ENCODE data around the gene DPF1.

DNA sequence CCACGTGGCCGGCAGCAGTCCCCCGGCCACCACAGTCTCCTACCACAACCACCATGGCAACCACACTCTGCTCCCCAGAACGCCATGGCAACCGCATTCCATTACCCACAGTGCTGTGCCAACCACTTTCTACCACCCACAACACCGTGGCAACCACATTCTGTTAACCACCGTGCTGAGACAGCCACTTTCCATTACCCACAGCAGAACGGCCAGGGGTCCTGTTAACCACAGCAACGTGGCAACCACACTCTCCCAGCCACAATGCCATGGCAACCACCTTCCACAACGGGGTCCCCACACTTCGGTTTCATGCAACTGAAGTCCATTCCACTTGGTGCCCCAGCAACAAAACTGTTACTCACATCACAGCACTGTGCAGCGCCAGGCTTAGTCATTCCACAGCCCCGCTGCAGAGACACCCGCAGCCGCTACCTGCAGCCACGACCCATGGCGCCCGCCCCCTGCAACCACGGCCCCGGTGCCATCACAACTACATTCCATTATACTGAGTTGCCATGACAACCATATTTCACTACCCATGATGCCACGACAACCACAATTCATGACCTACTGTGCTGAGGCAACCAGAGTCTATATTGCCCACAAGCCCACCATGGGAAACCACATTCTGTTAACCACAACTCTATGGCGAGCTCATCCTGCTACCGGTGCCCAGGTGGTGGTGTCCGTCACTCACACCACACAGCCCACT, 10.0 kb downstream of the DPF1 start:
- TF ChIP-seq, protein P1, sequence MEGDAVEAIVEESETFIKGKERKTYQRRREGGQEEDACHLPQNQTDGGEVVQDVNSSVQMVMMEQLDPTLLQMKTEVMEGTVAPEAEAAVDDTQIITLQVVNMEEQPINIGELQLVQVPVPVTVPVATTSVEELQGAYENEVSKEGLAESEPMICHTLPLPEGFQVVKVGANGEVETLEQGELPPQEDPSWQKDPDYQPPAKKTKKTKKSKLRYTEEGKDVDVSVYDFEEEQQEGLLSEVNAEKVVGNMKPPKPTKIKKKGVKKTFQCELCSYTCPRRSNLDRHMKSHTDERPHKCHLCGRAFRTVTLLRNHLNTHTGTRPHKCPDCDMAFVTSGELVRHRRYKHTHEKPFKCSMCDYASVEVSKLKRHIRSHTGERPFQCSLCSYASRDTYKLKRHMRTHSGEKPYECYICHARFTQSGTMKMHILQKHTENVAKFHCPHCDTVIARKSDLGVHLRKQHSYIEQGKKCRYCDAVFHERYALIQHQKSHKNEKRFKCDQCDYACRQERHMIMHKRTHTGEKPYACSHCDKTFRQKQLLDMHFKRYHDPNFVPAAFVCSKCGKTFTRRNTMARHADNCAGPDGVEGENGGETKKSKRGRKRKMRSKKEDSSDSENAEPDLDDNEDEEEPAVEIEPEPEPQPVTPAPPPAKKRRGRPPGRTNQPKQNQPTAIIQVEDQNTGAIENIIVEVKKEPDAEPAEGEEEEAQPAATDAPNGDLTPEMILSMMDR (IDR thresholded peaks at IDR 0.05) = no peak
- no peak for TF ChIP-seq POLR2A (IDR thresholded peaks at IDR 0.05)

All from lower leg skin (tissue), 3 donors.